Neural progenitor cell (in vitro differentiated cells): ENCODE data around the gene PSMD13. TPM values are rescaled to one million over a fixed set of nuclear protein-coding genes. Genes with fewer than 3 reads are reported as not detected.

Experiments
- DNase-seq: peaks from one replicate; pipeline ENCODE4 v3.0.0-alpha.2; 2016; ENCODE audit warnings: low spot score
- H2AFZ ChIP-seq: fragments of 200-600 bp; sonication (generic); replicated peaks from 2 replicates; pipeline ENCODE4 v1.6.1; 2016; ENCODE audit warnings: antibody characterized with exemption
- H3F3A ChIP-seq: fragments of 200-600 bp; sonication (generic); 2 replicates; pipeline ENCODE4 v1.6.1; 2016; ENCODE audit warnings: antibody characterized with exemption, low read depth
- H3K27ac ChIP-seq: fragments of 200-600 bp; sonication (generic); 2 replicates; pipeline ENCODE4 v1.5.1; 2016; ENCODE audit warnings: mild to moderate bottlenecking
- H3K27me3 ChIP-seq: fragments of 200-600 bp; sonication (generic); 2 replicates; pipeline ENCODE4 v1.6.1; 2016; ENCODE audit warnings: mild to moderate bottlenecking, moderate library complexity
- H3K36me3 ChIP-seq: fragments of 200-600 bp; sonication (generic); 2 replicates; pipeline ENCODE4 v1.5.1; 2016
- H3K4me1 ChIP-seq: fragments of 200-600 bp; sonication (generic); 2 replicates; pipeline ENCODE4 v1.6.1; 2016; ENCODE audit warnings: mixed run types
- H3K4me2 ChIP-seq: fragments of 200-600 bp; sonication (generic); 2 replicates; pipeline ENCODE4 v1.6.1; 2016
- H3K4me3 ChIP-seq: fragments of 200-600 bp; sonication (generic); 2 replicates; pipeline ENCODE4 v1.5.1; 2016
- H3K79me2 ChIP-seq: fragments of 200-600 bp; sonication (generic); 2 replicates; pipeline ENCODE4 v1.6.1; 2016; ENCODE audit warnings: low read depth
- H3K9ac ChIP-seq: fragments of 200-600 bp; sonication (generic); 2 replicates; pipeline ENCODE4 v1.6.1; 2016
- H3K9me3 ChIP-seq: fragments of 200-600 bp; sonication (generic); 2 replicates; pipeline ENCODE4 v1.5.1; 2016; ENCODE audit warnings: low read depth
- H4K20me1 ChIP-seq: fragments of 200-600 bp; sonication (generic); 2 replicates; pipeline ENCODE4 v1.6.1; 2016; ENCODE audit warnings: low read depth
- H3K27ac Mint-ChIP-seq: 3 replicates; pipeline ENCODE4 v1.8.0; 2021; ENCODE audit warnings: mixed read lengths
- H3K27me3 Mint-ChIP-seq: 2 replicates; pipeline ENCODE4 v1.8.0; 2022; ENCODE audit warnings: low read depth, mild to moderate bottlenecking, inconsistent platforms, moderate library complexity, mixed read lengths; ENCODE audit not compliant: insufficient read depth
- H3K36me3 Mint-ChIP-seq: 3 replicates; pipeline ENCODE4 v1.8.0; 2021; ENCODE audit warnings: mixed read lengths
- H3K4me1 Mint-ChIP-seq: 3 replicates; pipeline ENCODE4 v1.8.0; 2021; ENCODE audit warnings: mixed read lengths
- H3K4me3 Mint-ChIP-seq: 3 replicates; pipeline ENCODE4 v1.8.0; 2021; ENCODE audit warnings: mild to moderate bottlenecking, moderate library complexity, mixed read lengths
- H3K9me3 Mint-ChIP-seq: 3 replicates; pipeline ENCODE4 v1.8.0; 2020; ENCODE audit warnings: mixed read lengths
- EZH2 ChIP-seq: fragments of 200-600 bp; sonication (generic); IDR thresholded peaks from 2 replicates; pipeline ENCODE4 v1.6.1; 2017; ENCODE audit warnings: antibody characterized with exemption, mild to moderate bottlenecking, moderate library complexity
- EZH2phosphoT487 ChIP-seq: fragments of 200-600 bp; sonication (generic); IDR thresholded peaks from 2 replicates; pipeline ENCODE4 v1.6.1; 2017; ENCODE audit warnings: antibody characterized with exemption
- total RNA-seq: library from RNA; depleted of rRNA; stranded (reverse); fragments of >200 nt; gene quantifications from 2 replicates; pipeline ENCODE4 v1.2.3, GENCODE V29; 2015; ENCODE audit warnings: low replicate concordance
- TF ChIP-seq, protein P1 (sequence below): fragments of 200-600 bp; sonication (generic); IDR thresholded peaks from 2 replicates; pipeline ENCODE4 v1.5.1; 2017; ENCODE audit warnings: antibody characterized with exemption, mild to moderate bottlenecking

The PSMD13 gene
- total RNA-seq, 1 donor from 2014 or later = 90.6 TPM

DNA sequence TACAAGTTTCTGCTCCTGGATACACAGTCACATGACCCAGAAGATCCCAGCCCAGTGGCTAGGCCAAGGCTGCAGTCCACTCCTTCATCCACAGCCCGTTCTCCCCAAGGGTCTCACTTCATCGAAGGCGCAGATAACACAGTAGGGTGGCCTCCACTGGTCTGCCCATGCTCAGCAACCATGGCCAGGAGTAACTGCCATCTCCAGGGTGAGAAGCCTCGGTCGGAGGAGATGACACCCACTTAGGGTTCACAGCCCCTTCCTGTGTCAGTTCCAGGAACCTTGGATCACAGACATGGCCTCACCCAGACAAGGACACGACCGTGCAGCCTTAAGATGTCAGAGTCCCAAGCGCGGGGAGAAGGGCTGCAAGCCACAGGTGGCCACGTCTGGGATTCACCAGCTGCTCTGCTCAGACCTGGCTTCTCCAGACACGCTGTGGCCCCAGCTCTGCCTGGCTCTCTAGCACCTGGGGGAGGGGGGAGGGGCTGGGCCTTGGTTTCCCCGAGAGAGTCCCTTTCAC is 32.1 kb upstream of the PSMD13 start:
- Mint-ChIP-seq H3K27me3 (peaks cover 2% of the 10 kb centered on the region), H3K36me3 (no peaks in the 10 kb centered on the region), H3K4me1 (peaks cover 10% of the 10 kb centered on the region), H3K4me3 (peak overlapping the region; percentile 15), H3K9me3 (no peaks in the 10 kb centered on the region), H3K27ac (no peak overlapping the region)
- Histone ChIP-seq H3K79me2 (peaks cover 29% of the 10 kb centered on the region), H3K4me2 (no peak overlapping the region), H3K27me3 (no peaks in the 10 kb centered on the region), H3K9me3 (no peaks in the 10 kb centered on the region), H2AFZ (no peak overlapping the region), H3F3A (peaks cover 12% of the 10 kb centered on the region), H3K27ac (no peak overlapping the region), H3K36me3 (no peaks in the 10 kb centered on the region), H4K20me1 (peaks cover 19% of the 10 kb centered on the region), H3K4me1 (peaks cover 9% of the 10 kb centered on the region), H3K9ac (no peak overlapping the region), H3K4me3 (no peak overlapping the region)
- TF ChIP-seq EZH2phosphoT487 (no peak), EZH2 (no peak)
- TF ChIP-seq, protein P1, sequence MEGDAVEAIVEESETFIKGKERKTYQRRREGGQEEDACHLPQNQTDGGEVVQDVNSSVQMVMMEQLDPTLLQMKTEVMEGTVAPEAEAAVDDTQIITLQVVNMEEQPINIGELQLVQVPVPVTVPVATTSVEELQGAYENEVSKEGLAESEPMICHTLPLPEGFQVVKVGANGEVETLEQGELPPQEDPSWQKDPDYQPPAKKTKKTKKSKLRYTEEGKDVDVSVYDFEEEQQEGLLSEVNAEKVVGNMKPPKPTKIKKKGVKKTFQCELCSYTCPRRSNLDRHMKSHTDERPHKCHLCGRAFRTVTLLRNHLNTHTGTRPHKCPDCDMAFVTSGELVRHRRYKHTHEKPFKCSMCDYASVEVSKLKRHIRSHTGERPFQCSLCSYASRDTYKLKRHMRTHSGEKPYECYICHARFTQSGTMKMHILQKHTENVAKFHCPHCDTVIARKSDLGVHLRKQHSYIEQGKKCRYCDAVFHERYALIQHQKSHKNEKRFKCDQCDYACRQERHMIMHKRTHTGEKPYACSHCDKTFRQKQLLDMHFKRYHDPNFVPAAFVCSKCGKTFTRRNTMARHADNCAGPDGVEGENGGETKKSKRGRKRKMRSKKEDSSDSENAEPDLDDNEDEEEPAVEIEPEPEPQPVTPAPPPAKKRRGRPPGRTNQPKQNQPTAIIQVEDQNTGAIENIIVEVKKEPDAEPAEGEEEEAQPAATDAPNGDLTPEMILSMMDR = no peak
- no peak for DNase-seq

DNA sequence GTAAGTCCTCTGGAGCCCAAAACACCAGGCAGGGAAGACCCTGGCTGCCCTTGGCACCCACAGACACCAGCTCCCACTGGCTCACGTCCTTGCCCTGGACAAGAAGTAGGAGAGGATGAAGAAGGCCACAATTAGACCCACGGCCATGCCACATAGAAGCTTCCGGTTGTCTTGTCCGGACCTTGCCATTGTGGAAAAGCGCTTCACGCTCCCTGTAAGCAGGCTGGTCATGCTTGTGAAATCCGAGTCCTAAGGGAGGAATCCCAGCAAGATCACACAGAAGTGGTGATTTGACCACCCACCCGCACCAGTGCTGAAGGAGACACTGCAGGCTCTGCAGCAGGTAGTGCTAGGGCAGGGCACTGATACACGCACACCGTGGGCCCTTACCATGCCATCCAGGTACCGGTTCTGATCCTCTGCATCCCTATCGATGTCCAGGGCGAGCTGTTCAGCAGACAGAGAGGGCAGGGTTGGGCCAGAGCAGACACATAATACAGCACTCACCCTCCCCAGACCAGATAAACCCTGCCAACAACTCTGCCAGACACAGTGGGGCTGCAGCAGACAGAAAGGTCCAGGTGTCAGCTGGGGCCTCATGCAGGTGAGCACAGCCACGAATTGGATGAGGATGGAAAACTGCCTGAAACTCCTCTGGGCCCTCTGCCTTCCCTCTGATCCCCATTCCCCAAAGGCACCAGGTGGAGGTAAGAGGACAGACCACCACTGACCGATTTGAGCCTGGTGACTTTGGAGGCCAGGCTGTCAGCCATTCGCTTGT is 31.4 kb upstream of the PSMD13 start:
- DNase-seq = no peak
- Mint-ChIP-seq H3K27me3 (peaks cover 4% of the 10 kb centered on the region), H3K36me3 (peaks cover 4% of the 10 kb centered on the region), H3K4me3 (peak overlapping the region; percentile 99), H3K27ac (no peak overlapping the region), H3K9me3 (no peaks in the 10 kb centered on the region), H3K4me1 (peaks cover 16% of the 10 kb centered on the region)
- H3K9me3 ChIP-seq = no peaks in the 10 kb centered on the region
- TF ChIP-seq EZH2phosphoT487 = no peak
- TF ChIP-seq, protein P1 = no peak
- TF ChIP-seq EZH2 = no peak
- H3K4me2 ChIP-seq = no peak overlapping the region
- H3K9ac ChIP-seq = no peak overlapping the region
- H3K27me3 ChIP-seq = no peaks in the 10 kb centered on the region
- H3K36me3 ChIP-seq = no peaks in the 10 kb centered on the region
- no peak overlapping the region for H3K4me3 ChIP-seq
- peaks cover 11% of the 10 kb centered on the region for H3K4me1 ChIP-seq
- H4K20me1 ChIP-seq = peaks cover 20% of the 10 kb centered on the region
- H3F3A ChIP-seq = peaks cover 12% of the 10 kb centered on the region
- no peak overlapping the region for H3K27ac ChIP-seq
- peaks cover 35% of the 10 kb centered on the region for H3K79me2 ChIP-seq
- no peak overlapping the region for H2AFZ ChIP-seq

DNA sequence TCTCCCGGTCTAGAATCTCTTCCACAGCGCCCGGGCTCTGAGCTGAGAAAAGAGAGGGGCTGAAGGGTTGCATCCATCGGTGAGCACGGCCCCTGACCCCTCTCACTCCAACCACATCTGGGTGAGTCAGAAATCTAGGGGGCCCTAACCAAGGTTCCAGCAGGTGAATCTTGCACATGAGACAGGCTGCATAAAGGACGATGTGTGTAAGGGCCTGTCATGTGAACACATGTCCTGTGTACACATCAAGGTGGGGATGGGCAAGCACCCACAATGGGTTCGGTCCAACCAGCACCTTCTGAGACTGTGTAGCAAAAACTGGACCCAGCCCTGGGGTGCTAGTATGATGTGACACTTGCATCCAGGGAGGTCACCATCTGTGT is 30.8 kb upstream of the PSMD13 start:
- H3K4me2 ChIP-seq = peak overlapping the region; percentile 96
- H3K79me2 ChIP-seq = peaks cover 41% of the 10 kb centered on the region
- DNase-seq = no peak
- TF ChIP-seq, protein P1 = no peak
- TF ChIP-seq EZH2phosphoT487 (no peak), EZH2 (no peak)
- Mint-ChIP-seq H3K27ac (peak overlapping the region; percentile 21), H3K36me3 (peaks cover 4% of the 10 kb centered on the region), H3K4me1 (peaks cover 16% of the 10 kb centered on the region), H3K27me3 (peaks cover 4% of the 10 kb centered on the region), H3K4me3 (peak overlapping the region; percentile 99), H3K9me3 (no peaks in the 10 kb centered on the region)
- no peak overlapping the region for H2AFZ ChIP-seq
- no peaks in the 10 kb centered on the region for H3K27me3 ChIP-seq
- no peaks in the 10 kb centered on the region for H3K36me3 ChIP-seq
- H3K4me1 ChIP-seq = peaks cover 11% of the 10 kb centered on the region
- peak overlapping the region; percentile 98 for H3K4me3 ChIP-seq
- H4K20me1 ChIP-seq = peaks cover 20% of the 10 kb centered on the region
- H3K9me3 ChIP-seq = no peaks in the 10 kb centered on the region
- H3F3A ChIP-seq = peaks cover 12% of the 10 kb centered on the region
- no peak overlapping the region for H3K27ac ChIP-seq
- H3K9ac ChIP-seq = peak overlapping the region; percentile 89
